Activated CD4-positive, alpha-beta memory T cell treated with anti-CD3 and anti-CD28 coated beads for 36 hours (primary cell): ENCODE data around the gene GOLGA6L6. TPM values are rescaled to one million over a fixed set of nuclear protein-coding genes. Genes with fewer than 3 reads are reported as not detected.
"Not testable (repeated sequence)": the region's sequence is repeated elsewhere in the genome, so short reads cannot be mapped to it uniquely, and the experiment has no call there.

Experiments used
- CTCF ChIA-PET: fragments of 350-600 bp; sonication (Branson Sonifier 250); formaldehyde crosslinking; loops from one replicate; lab custom pipeline; 2021; ENCODE audit warnings: antibody characterized with exemption, inconsistent platforms; lab: Charles Lee
- POLR2A ChIA-PET: fragments of 350-600 bp; sonication (Branson Sonifier 250); formaldehyde crosslinking; loops from one replicate; lab custom pipeline; 2021; ENCODE audit warnings: antibody characterized with exemption; lab: Charles Lee
- DNase-seq: peaks from one replicate; pipeline ENCODE4 v3.0.0-alpha.2; 2020
- H3K27ac Mint-ChIP-seq: one replicate; pipeline ENCODE4 v1.8.0; 2021; ENCODE audit warnings: mixed read lengths
- H3K27me3 Mint-ChIP-seq: one replicate; pipeline ENCODE4 v1.8.0; 2021; ENCODE audit warnings: mixed read lengths
- H3K36me3 Mint-ChIP-seq: one replicate; pipeline ENCODE4 v1.8.0; 2021; ENCODE audit warnings: mixed read lengths
- H3K4me1 Mint-ChIP-seq: one replicate; pipeline ENCODE4 v1.8.0; 2021; ENCODE audit warnings: low read depth, mixed read lengths
- H3K4me3 Mint-ChIP-seq: one replicate; pipeline ENCODE4 v1.8.0; 2021; ENCODE audit warnings: mild to moderate bottlenecking, mixed read lengths
- H3K9me3 Mint-ChIP-seq: one replicate; pipeline ENCODE4 v1.8.0; 2021; ENCODE audit warnings: mixed read lengths
- intact Hi-C: fragments of 100-400 bp; cut with micrococcal nuclease; formaldehyde crosslinking; loops from one replicate; pipeline ENCODE4 v1.15.1; 2023
- total RNA-seq, 2 experiments: library from RNA; stranded (reverse); gene quantifications; one replicate each; pipeline ENCODE4 v1.2.3, GENCODE V29; 2021

GOLGA6L6 gene
- total RNA-seq, 2 experiments from 2014 or later, result not detected

DNA sequence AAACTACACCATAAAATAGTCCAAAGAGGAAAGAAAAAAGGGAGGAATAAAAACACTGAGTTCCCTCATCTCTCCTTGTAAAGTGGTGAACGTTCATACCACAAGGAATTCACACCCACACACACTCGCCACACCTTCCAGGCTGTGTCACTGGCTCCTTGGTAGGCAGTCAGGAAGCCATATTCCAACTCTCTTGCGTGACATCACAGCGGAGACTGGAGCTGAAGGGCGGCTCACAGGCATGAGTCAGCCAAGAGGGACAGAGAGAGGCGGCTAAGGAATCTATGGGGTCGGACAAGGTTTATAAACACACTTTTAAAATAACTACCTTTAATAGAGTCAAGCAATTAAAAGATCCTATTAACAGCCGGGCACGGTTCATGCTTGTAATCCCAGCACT is 43.8 kb downstream of the GOLGA6L6 start:
- CTCF ChIA-PET, POLR2A ChIA-PET, H3K27ac Mint-ChIP-seq, DNase-seq, H3K4me3 Mint-ChIP-seq, H3K9me3 Mint-ChIP-seq, H3K36me3 Mint-ChIP-seq, H3K4me1 Mint-ChIP-seq, H3K27me3 Mint-ChIP-seq, intact Hi-C loops: not testable (repeated sequence)

DNA sequence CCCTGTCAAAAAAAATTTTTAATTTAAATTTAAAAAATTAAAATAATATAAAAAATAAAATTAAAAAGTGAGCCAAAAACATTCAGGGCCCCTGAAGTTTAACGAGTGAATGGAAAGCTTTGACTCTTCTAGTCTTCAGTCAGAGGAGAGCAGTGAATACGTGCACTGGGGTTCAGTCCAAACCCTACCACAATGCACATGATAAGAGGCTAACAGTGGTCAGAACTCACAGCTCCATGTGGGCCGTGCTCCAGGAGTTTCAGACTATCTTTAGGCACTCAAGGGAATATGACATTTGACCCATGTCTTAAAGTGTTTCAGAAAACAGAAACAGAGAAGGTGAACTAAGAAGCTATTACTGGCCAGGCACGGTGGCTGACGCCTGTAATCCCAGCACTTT is 48.6 kb downstream of the GOLGA6L6 start:
- POLR2A ChIA-PET, intact Hi-C loops, CTCF ChIA-PET, H3K4me3 Mint-ChIP-seq, H3K27me3 Mint-ChIP-seq, DNase-seq, H3K36me3 Mint-ChIP-seq, H3K4me1 Mint-ChIP-seq, H3K27ac Mint-ChIP-seq, H3K9me3 Mint-ChIP-seq: not testable (repeated sequence)

DNA sequence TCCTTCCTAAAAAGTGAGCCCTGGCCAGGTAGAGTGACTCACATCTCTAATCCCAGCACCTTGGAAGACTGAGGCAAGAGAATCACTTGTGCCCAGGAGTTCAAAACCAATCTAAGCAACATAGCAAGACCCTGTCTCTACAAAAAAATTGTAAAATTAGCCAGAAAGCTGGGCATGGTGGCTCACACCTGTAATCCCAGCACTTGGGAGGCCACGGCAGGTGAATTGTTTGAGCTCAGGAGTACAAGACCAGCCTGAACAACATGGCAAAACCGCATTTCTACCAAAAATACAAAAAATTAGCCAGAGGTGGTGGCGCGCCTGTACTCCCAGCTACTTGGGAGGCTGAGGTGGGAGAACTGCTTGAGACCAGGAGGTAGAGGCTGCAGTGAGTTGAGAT is 49.0 kb downstream of the GOLGA6L6 start:
- H3K27ac Mint-ChIP-seq, H3K36me3 Mint-ChIP-seq, H3K27me3 Mint-ChIP-seq, H3K4me3 Mint-ChIP-seq, H3K4me1 Mint-ChIP-seq, H3K9me3 Mint-ChIP-seq, POLR2A ChIA-PET, DNase-seq, intact Hi-C loops, CTCF ChIA-PET: not testable (repeated sequence)

DNA sequence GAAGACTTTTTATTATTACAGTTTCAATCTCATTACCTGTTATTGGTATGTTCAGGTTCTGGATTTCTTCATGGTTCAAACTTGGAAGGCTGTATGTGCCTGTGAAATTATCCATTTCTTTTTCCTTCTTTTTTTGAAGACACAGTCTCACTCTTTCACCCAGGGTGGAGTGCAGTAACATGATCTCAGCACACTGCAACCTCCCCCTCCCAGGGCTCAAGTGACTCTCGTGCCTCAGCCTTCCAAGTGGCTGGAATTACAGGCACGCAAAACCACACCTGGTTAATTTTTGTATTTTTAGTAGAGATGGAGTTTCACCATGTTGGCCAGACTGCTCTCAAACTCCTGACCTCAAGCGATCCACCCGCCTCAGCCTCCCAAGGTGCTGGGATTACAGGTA is 52.3 kb downstream of the GOLGA6L6 start:
- H3K36me3 Mint-ChIP-seq, H3K27ac Mint-ChIP-seq, H3K9me3 Mint-ChIP-seq, H3K4me3 Mint-ChIP-seq, DNase-seq, H3K4me1 Mint-ChIP-seq, intact Hi-C loops, POLR2A ChIA-PET, CTCF ChIA-PET, H3K27me3 Mint-ChIP-seq: not testable (repeated sequence)
